ENCODE results near the gene ALPG.
"Not testable (repeated sequence)": the region's sequence is repeated elsewhere in the genome, so short reads cannot be mapped to it uniquely, and the experiment has no call there.

Gene ALPG

DNA sequence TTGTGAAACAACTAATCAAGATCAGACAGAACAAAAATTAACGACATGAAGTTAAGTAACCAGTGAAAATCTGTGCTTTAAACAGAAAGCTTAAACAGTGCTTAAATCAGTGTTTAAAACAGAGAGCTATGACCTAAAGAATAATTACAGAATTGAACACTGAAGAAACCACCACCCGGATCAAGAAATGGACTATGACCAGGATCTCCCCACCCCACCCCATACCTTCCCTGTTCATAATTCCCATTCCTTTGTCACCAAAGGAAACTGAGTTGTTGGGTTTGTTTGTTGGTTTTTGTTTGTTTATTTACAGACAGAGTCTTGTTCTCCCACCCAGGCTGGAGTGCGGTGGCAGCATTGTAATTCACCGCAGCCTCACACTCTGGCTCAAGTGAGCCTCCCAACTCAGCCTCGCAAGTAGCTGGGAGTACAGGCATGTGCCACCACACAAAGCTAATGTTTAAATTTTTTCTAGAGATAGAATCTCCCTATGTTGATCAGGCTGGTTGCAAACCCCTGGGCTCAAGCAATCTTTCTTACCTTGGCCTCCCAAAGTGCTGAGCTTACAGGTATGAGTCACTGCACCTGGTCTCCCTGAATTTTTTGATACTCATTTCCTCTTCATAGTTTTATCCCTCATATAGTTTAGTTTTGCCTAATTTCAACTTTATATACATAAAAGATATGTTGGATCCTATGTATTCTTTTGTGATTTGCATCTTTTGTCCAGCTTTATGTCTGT, 8.2 kb upstream of the ALPG start:
- DNase-seq: peak; percentile 42

GRCh38 chr2:232400256-232401015, 6.2 kb upstream of the ALPG start:
- DNase-seq: peak; percentile 79

DNA sequence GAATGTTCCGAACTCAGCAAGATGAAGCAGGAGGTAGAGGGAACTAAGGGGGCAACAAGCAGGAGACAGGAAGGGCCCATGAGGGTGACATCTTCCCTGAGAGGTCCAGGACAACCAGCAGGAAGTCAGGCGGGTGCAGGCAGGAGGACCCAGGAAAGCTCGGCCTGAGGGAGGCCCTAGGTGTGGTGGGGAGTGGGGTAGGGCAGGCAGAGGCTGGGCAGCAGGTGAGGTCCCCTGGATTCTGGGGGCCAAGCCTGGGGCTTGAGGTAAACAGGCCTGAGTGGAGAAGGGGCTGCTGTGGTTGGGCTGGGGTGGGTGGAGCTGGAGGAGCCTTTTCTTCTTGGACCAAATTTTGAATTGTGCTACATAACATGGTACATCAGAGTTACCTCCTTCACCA, 4.1 kb upstream of the ALPG start:
- no peak for DNase-seq

DNA sequence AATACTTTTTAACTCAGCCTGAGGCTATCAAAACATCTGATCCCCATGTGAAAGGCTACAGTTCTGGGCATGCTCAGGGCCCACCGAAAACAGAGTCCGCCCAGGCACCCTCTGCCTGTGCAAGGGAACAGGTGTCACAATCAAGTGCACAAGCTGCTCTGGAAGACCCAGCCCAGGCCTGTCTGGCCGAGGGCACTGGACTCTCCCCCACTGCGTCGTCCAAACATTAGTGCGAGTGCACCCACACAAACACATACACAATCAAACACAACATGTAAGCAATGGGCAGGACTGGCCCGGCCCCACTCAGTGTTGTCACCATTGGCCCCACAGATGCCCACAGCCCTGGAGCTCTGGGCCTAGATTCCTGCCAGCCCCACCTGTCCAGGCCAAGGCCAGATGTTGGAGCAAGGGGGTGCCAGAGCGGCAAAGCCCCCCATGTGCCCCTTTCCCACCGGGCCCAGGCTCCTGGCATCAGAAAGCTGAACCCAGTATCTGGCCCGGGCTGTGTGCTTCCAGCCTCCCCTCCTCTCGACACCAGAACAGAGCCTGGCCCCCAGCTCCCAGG, 617 bp upstream of the ALPG start:
- no peak for DNase-seq

GRCh38 chr2:232407428-232408150, 945 bp downstream of the ALPG start:
- DNase-seq: not testable (repeated sequence)

- not testable (repeated sequence) for DNase-seq
Observed at GRCh38 chr2:232408269-232408668, 1.6 kb downstream of the ALPG start.

DNA sequence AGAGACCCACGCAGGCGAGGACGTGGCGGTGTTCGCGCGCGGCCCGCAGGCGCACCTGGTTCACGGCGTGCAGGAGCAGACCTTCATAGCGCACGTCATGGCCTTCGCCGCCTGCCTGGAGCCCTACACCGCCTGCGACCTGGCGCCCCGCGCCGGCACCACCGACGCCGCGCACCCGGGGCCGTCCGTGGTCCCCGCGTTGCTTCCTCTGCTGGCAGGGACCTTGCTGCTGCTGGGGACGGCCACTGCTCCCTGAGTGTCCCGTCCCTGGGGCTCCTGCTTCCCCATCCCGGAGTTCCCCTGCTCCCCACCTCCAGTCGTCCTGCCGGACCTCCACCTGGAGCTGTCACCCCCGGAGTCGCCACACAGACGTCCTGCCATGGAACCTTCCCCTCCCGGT, 3.0 kb downstream of the ALPG start:
- DNase-seq: not testable (repeated sequence)

GRCh38 chr2:232410238-232410900, 3.7 kb downstream of the ALPG start:
- no peak for DNase-seq

GRCh38 chr2:232411901-232412629, 5.4 kb downstream of the ALPG start:
- DNase-seq: no peak

DNA sequence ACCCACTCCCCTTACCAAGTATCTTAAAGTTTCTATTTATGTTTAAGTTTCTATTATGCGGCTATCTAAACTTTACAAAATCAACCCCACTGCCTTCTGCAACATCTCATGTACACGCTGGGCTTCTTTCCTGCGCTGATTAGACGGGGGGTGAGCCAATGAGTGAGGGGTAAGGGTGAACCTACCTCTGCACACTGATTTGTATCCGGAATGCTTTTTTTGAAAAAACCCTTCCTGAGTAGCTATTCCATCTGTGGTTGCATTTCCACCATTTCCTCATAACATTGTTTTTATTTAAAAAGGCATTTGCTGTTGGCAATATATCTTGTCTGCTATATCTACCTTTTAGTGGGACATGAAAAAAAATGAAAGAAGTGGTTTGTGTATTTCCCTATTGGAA, 6.3 kb downstream of the ALPG start:
- no peak for DNase-seq

- no peak for DNase-seq
Observed at GRCh38 chr2:232415138-232415690, 8.6 kb downstream of the ALPG start.

- DNase-seq: no peak
Observed at GRCh38 chr2:232415736-232416520, 9.3 kb downstream of the ALPG start.

- no peak for DNase-seq
Observed at GRCh38 chr2:232416521-232417470, 10.2 kb downstream of the ALPG start.

GRCh38 chr2:232417489-232417888, 10.8 kb downstream of the ALPG start:
- DNase-seq: no peak

DNA sequence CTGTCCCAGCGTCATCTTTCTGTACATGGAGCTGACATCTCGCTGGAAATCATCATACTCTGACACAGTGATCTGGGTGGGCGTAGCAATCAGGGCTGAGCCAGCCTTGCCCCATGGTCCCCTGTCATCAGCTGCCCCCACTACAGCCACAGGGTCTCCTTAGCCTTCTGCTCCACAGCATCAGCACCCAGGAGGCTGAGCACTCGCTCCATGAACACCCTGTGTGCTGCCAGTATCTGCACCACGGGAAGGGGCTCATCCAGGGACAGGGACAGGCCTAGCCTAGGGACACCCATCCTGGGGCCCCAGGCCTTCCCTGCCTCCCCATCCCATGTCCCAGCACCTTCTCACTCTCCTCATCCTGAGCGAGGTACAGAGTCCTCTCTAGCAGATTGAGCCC, 11.4 kb downstream of the ALPG start:
- DNase-seq: no peak

GRCh38 chr2:232418466-232419244, 12.0 kb downstream of the ALPG start:
- peak; percentile 55 for DNase-seq

- DNase-seq: peak; percentile 58
Observed at GRCh38 chr2:232419245-232420072, 12.8 kb downstream of the ALPG start.

DNA sequence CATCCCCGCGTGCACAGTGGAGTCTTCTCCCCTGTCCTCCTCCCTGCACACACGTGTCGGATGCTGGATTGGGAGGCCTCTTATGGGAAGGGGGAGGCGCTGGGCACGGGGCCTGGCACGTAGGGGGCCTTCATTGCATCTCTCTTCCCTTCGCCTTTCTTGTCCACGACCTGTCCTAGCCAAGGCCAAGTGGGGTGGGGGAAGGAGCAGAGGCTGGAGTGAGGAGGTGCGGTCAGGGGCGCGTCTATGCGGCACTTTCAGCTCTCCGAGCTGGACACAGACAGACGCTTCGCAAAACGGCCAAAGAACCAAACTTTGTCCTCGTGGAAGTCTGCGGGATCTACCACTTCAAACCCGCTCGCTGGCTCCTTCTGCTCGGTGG, 13.4 kb downstream of the ALPG start:
- peak; percentile 41 for DNase-seq
